ENCODE measurements around the gene DES.

DNA sequence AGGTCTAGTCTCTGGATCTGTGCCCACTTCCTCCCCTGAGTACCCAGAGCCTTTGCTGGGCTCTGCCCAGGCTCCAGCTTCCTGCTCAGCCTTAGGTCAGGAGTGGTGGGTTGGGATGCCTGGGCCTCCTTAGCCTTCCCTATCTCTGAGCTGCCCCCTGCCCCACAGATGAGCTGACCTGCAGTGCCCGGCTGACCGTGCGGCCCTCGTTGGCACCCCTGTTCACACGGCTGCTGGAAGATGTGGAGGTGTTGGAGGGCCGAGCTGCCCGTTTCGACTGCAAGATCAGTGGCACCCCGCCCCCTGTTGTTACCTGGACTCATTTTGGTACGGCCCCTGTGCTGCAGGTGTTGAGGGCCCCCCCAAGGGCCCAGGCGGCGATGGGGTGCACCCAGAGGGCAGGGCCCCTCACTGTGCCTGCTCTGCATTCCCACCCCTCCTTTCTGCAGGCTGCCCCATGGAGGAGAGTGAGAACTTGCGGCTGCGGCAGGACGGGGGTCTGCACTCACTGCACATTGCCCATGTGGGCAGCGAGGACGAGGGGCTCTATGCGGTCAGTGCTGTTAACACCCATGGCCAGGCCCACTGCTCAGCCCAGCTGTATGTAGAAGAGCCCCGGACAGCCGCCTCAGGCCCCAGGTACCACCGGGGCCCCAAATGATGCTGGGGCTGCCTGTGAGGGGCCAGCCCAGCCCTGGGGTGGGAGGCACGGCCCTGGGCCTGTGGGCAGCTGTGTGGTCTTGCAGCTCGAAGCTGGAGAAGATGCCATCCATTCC, 50.4 kb downstream of the DES start:
- no peak for TF ChIP-seq RAD21 (IDR thresholded peaks at IDR 0.05; ENCODE audit: low read depth)
- no peak for TF ChIP-seq CEBPB (IDR thresholded peaks at IDR 0.05)
- TF ChIP-seq TAF1 (IDR thresholded peaks at IDR 0.05; ENCODE audit: low read depth): no peak
- TF ChIP-seq, protein P1, sequence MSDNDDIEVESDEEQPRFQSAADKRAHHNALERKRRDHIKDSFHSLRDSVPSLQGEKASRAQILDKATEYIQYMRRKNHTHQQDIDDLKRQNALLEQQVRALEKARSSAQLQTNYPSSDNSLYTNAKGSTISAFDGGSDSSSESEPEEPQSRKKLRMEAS (IDR thresholded peaks at IDR 0.05): no peak
- TF ChIP-seq CREB1 (IDR thresholded peaks at IDR 0.05; ENCODE audit: low read depth): no peak
- no peak for TF ChIP-seq TCF12 (IDR thresholded peaks at IDR 0.05; ENCODE audit: low read depth)
- TF ChIP-seq NFIC (IDR thresholded peaks at IDR 0.05): no peak
- no peak for TF ChIP-seq EP300 (IDR thresholded peaks at IDR 0.05; ENCODE audit: borderline replicate concordance)
- TF ChIP-seq, protein P2, sequence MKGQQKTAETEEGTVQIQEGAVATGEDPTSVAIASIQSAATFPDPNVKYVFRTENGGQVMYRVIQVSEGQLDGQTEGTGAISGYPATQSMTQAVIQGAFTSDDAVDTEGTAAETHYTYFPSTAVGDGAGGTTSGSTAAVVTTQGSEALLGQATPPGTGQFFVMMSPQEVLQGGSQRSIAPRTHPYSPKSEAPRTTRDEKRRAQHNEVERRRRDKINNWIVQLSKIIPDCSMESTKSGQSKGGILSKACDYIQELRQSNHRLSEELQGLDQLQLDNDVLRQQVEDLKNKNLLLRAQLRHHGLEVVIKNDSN (IDR thresholded peaks at IDR 0.05): no peak
- TF ChIP-seq, protein P3, sequence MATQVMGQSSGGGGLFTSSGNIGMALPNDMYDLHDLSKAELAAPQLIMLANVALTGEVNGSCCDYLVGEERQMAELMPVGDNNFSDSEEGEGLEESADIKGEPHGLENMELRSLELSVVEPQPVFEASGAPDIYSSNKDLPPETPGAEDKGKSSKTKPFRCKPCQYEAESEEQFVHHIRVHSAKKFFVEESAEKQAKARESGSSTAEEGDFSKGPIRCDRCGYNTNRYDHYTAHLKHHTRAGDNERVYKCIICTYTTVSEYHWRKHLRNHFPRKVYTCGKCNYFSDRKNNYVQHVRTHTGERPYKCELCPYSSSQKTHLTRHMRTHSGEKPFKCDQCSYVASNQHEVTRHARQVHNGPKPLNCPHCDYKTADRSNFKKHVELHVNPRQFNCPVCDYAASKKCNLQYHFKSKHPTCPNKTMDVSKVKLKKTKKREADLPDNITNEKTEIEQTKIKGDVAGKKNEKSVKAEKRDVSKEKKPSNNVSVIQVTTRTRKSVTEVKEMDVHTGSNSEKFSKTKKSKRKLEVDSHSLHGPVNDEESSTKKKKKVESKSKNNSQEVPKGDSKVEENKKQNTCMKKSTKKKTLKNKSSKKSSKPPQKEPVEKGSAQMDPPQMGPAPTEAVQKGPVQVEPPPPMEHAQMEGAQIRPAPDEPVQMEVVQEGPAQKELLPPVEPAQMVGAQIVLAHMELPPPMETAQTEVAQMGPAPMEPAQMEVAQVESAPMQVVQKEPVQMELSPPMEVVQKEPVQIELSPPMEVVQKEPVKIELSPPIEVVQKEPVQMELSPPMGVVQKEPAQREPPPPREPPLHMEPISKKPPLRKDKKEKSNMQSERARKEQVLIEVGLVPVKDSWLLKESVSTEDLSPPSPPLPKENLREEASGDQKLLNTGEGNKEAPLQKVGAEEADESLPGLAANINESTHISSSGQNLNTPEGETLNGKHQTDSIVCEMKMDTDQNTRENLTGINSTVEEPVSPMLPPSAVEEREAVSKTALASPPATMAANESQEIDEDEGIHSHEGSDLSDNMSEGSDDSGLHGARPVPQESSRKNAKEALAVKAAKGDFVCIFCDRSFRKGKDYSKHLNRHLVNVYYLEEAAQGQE (IDR thresholded peaks at IDR 0.05; ENCODE audit: low read depth): no peak
